ENCODE measurements around the gene PDP2. TPM values are rescaled to one million over a fixed set of nuclear protein-coding genes. Genes with fewer than 3 reads are reported as not detected.

The PDP2 gene
- total RNA-seq, 4 donors from 2014 or later = 3.7 to 11.7 (median 5.8) TPM

- 78 to 94% methylated on average over 2 to 6 of the region's 6 CpGs for WGBS, 2 donors (ENCODE audit: low coverage in 1 of 2)
- ATAC-seq = no peak
These were observed 32.7 kb upstream of the PDP2 start for GRCh38 chr16:66847533-66848067.

GRCh38 chr16:66848172-66848571, 32.1 kb upstream of the PDP2 start:
- Histone ChIP-seq H3K9me3 (no peaks in the 10 kb centered on the region), H3K36me3 (no peaks in the 10 kb centered on the region), H3K27ac (no peak overlapping the region), H3K27me3 (peaks cover 56% of the 10 kb centered on the region), H3K4me3 (no peak overlapping the region), H3K4me1 (peaks cover 0 to 18% (median 12%) of the 10 kb centered on the region in 3 donors)
- TF ChIP-seq POLR2AphosphoS5 (IDR thresholded peaks at IDR 0.05) (no peak), EP300 (IDR thresholded peaks at IDR 0.05) (no peak), POLR2A (IDR thresholded peaks at IDR 0.05) (no peak), CTCF (IDR thresholded peaks at IDR 0.05) (no peak)
- ATAC-seq = no peak
- 86 to 89% methylated on average over 1 of the region's 2 CpGs for WGBS, 2 donors (ENCODE audit: low coverage in 1 of 2)

More at GRCh38 chr16:66847533-66848067, 32.7 kb upstream of the PDP2 start:
- H3K36me3 ChIP-seq = no peaks in the 10 kb centered on the region
- peaks cover 56% of the 10 kb centered on the region for H3K27me3 ChIP-seq
- no peak overlapping the region for H3K4me3 ChIP-seq
- TF ChIP-seq POLR2AphosphoS5 (IDR thresholded peaks at IDR 0.05) (no peak), EP300 (IDR thresholded peaks at IDR 0.05) (no peak), CTCF (IDR thresholded peaks at IDR 0.05) (no peak), POLR2A (IDR thresholded peaks at IDR 0.05) (no peak)
- H3K9me3 ChIP-seq = no peaks in the 10 kb centered on the region
- H3K4me1 ChIP-seq = peaks cover 0 to 18% (median 12%) of the 10 kb centered on the region in 3 donors
- H3K27ac ChIP-seq = no peak overlapping the region

GRCh38 chr16:66849021-66849420, 31.3 kb upstream of the PDP2 start:
- TF ChIP-seq CTCF (IDR thresholded peaks at IDR 0.05) (no peak), EP300 (IDR thresholded peaks at IDR 0.05) (no peak), POLR2A (IDR thresholded peaks at IDR 0.05) (no peak), POLR2AphosphoS5 (IDR thresholded peaks at IDR 0.05) (no peak)
- no CpG with 5 or more reads among the region's 2 CpGs for WGBS, 2 donors (ENCODE audit: low coverage in 1 of 2)
- Histone ChIP-seq H3K4me3 (no peak overlapping the region), H3K27me3 (peaks cover 49% of the 10 kb centered on the region), H3K4me1 (peaks cover 0 to 14% (median 11%) of the 10 kb centered on the region in 3 donors), H3K27ac (no peak overlapping the region), H3K9me3 (no peaks in the 10 kb centered on the region), H3K36me3 (no peaks in the 10 kb centered on the region)
- ATAC-seq = no peak

- 88% methylated on average over 3 of the region's 4 CpGs; no CpG with 5 or more reads in 1 of the 2 donors for WGBS, 2 donors (ENCODE audit: low coverage in 1 of 2)
- no peaks in the 10 kb centered on the region for H3K36me3 ChIP-seq
- ATAC-seq = no peak
- no peak for TF ChIP-seq CTCF (IDR thresholded peaks at IDR 0.05)
- TF ChIP-seq POLR2AphosphoS5 (IDR thresholded peaks at IDR 0.05) = no peak
- TF ChIP-seq POLR2A (IDR thresholded peaks at IDR 0.05) = no peak
- no peak for TF ChIP-seq EP300 (IDR thresholded peaks at IDR 0.05)
- H3K9me3 ChIP-seq = no peaks in the 10 kb centered on the region
- H3K4me1 ChIP-seq = peaks cover 0 to 9% (median 6%) of the 10 kb centered on the region in 3 donors
- H3K27ac ChIP-seq = no peak overlapping the region
- H3K4me3 ChIP-seq = no peak overlapping the region
- H3K27me3 ChIP-seq = peaks cover 43% of the 10 kb centered on the region
These were observed 30.8 kb upstream of the PDP2 start for GRCh38 chr16:66849549-66849948.

- peaks cover 36% of the 10 kb centered on the region for H3K27me3 ChIP-seq
- no peaks in the 10 kb centered on the region for H3K36me3 ChIP-seq
- peaks cover 0 to 1% (median 0%) of the 10 kb centered on the region in 3 donors for H3K4me1 ChIP-seq
- TF ChIP-seq POLR2A (IDR thresholded peaks at IDR 0.05) = no peak
- TF ChIP-seq POLR2AphosphoS5 (IDR thresholded peaks at IDR 0.05) = no peak
- TF ChIP-seq EP300 (IDR thresholded peaks at IDR 0.05) = no peak
- no peak for TF ChIP-seq CTCF (IDR thresholded peaks at IDR 0.05)
- no peak overlapping the region for H3K27ac ChIP-seq
- ATAC-seq = no peak
- WGBS, 2 donors (ENCODE audit: low coverage in 1 of 2) = 100% methylated on average over 3 of the region's 14 CpGs; no CpG with 5 or more reads in 1 of the 2 donors
- H3K9me3 ChIP-seq = no peaks in the 10 kb centered on the region
- H3K4me3 ChIP-seq = no peak overlapping the region
These were observed 30.1 kb upstream of the PDP2 start for GRCh38 chr16:66850115-66850815.
